ENCODE data around the gene PLCXD3. TPM values are rescaled to one million over a fixed set of nuclear protein-coding genes. Genes with fewer than 3 reads are reported as not detected.

The PLCXD3 gene
- total RNA-seq, 1 donor from 2014 or later: not detected

DNA sequence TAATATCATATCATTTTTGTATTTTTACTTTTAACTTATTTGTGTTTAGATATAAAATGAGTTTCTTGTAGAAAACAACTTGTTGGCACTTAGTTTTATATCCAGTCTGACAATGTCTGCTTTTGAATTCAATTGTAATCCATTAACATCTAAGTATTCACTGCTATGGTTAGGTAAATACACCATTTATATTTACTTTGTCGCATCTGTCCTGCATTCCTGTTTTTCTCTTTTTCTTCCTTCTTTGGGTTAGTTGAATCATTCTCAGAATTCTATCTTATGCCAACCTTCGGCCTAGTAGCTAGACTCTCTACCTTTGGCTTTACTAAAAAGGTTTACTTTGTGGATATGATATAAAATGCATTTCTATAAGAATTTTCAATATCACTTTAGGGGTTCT lies 107.6 kb downstream of the PLCXD3 start:
- ChIA-PET POLR2A (no interaction called here), CTCF (no interaction called here)
- no peaks in the 10 kb centered on the region for H3K4me1 Mint-ChIP-seq
- no peak overlapping the region for H3K4me3 Mint-ChIP-seq
- intact Hi-C loops (cut with micrococcal nuclease): no loop called here
- no peak for DNase-seq
- ATAC-seq (ENCODE audit: low read depth): no peak
- H3K36me3 Mint-ChIP-seq (ENCODE audit: low read depth): no peaks in the 10 kb centered on the region
- H3K27me3 Mint-ChIP-seq: no peaks in the 10 kb centered on the region
- peaks cover 15% of the 10 kb centered on the region for H3K9me3 Mint-ChIP-seq
- TF ChIP-seq, protein P1, sequence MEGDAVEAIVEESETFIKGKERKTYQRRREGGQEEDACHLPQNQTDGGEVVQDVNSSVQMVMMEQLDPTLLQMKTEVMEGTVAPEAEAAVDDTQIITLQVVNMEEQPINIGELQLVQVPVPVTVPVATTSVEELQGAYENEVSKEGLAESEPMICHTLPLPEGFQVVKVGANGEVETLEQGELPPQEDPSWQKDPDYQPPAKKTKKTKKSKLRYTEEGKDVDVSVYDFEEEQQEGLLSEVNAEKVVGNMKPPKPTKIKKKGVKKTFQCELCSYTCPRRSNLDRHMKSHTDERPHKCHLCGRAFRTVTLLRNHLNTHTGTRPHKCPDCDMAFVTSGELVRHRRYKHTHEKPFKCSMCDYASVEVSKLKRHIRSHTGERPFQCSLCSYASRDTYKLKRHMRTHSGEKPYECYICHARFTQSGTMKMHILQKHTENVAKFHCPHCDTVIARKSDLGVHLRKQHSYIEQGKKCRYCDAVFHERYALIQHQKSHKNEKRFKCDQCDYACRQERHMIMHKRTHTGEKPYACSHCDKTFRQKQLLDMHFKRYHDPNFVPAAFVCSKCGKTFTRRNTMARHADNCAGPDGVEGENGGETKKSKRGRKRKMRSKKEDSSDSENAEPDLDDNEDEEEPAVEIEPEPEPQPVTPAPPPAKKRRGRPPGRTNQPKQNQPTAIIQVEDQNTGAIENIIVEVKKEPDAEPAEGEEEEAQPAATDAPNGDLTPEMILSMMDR (IDR thresholded peaks at IDR 0.05): no peak
- no peak overlapping the region for H3K27ac Mint-ChIP-seq

GRCh38 chr5:41399839-41400238 lies 110.6 kb downstream of the PLCXD3 start:
- Mint-ChIP-seq H3K27ac (no peak overlapping the region), H3K4me3 (no peak overlapping the region), H3K4me1 (no peaks in the 10 kb centered on the region), H3K36me3 (ENCODE audit: low read depth) (no peaks in the 10 kb centered on the region), H3K9me3 (peaks cover 29% of the 10 kb centered on the region), H3K27me3 (no peaks in the 10 kb centered on the region)
- ATAC-seq (ENCODE audit: low read depth): no peak
- DNase-seq: no peak
- TF ChIP-seq, protein P1 (IDR thresholded peaks at IDR 0.05): no peak
- CTCF ChIA-PET: no interaction called here
- POLR2A ChIA-PET: no interaction called here
- intact Hi-C loops (cut with micrococcal nuclease): no loop called here

DNA sequence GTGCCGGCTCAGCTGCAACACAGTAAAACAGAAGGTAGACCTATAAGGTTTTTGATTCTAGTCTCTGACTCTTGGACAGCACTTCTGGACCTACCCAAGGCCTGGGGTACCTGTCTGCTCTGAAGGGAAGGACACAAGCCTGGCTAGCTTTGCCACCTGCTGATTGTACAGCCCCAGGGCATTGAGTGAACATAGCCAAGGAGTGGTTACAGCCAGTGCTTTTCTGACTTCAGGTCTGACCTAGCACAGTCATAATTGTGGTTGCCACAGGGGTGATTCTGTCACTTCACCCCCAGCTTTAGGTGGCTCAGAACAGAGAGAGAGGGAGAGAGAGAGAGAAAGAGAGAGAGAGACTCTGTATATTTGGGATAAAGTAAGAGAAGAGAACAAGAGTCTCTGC lies 118.4 kb downstream of the PLCXD3 start:
- ChIA-PET POLR2A (no interaction called here), CTCF (no interaction called here)
- intact Hi-C loops (cut with micrococcal nuclease): no loop called here
- Mint-ChIP-seq H3K4me1 (no peaks in the 10 kb centered on the region), H3K36me3 (ENCODE audit: low read depth) (no peaks in the 10 kb centered on the region), H3K27me3 (no peaks in the 10 kb centered on the region), H3K9me3 (peaks cover 21% of the 10 kb centered on the region), H3K4me3 (no peak overlapping the region), H3K27ac (no peak overlapping the region)
- TF ChIP-seq, protein P1 (IDR thresholded peaks at IDR 0.05): no peak
- ATAC-seq (ENCODE audit: low read depth) (no peak), DNase-seq (no peak)

- intact Hi-C loops (cut with micrococcal nuclease): no loop called here
- H3K4me3 Mint-ChIP-seq: no peak overlapping the region
- H3K27me3 Mint-ChIP-seq: no peaks in the 10 kb centered on the region
- no peak overlapping the region for H3K27ac Mint-ChIP-seq
- no peaks in the 10 kb centered on the region for H3K4me1 Mint-ChIP-seq
- POLR2A ChIA-PET: no interaction called here
- no peaks in the 10 kb centered on the region for H3K36me3 Mint-ChIP-seq (ENCODE audit: low read depth)
- CTCF ChIA-PET: no interaction called here
- ATAC-seq (ENCODE audit: low read depth) (no peak), DNase-seq (no peak)
- no peaks in the 10 kb centered on the region for H3K9me3 Mint-ChIP-seq
- TF ChIP-seq, protein P1 (IDR thresholded peaks at IDR 0.05): no peak
These were observed 135.8 kb downstream of the PLCXD3 start for GRCh38 chr5:41374631-41375030.

DNA sequence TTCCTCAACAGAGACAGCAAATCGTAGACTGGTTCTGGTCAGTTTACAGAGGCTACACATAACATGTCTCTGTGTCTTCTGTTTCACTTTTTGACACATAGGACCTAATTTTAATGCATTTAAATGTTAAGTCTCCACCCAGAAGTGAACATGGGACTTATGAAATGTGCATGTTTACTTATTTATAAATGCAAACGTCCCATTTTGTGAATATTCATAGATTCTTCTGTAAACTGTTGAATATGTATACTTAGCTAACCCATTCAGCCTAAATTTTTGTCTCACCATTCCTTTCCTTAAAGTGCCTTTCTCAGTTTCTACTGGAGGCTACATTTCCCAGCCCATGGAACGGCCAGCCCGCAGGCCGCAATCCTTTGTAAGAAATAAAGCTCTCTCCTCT lies 137.2 kb downstream of the PLCXD3 start:
- intact Hi-C loops (cut with micrococcal nuclease): no loop called here
- Mint-ChIP-seq H3K36me3 (ENCODE audit: low read depth) (no peaks in the 10 kb centered on the region), H3K4me1 (no peaks in the 10 kb centered on the region), H3K27me3 (no peaks in the 10 kb centered on the region), H3K4me3 (no peak overlapping the region), H3K9me3 (no peaks in the 10 kb centered on the region), H3K27ac (no peak overlapping the region)
- DNase-seq (no peak), ATAC-seq (ENCODE audit: low read depth) (no peak)
- ChIA-PET CTCF (no interaction called here), POLR2A (no interaction called here)
- TF ChIP-seq, protein P1 (IDR thresholded peaks at IDR 0.05): no peak

All from activated B cell treated with CpG ODN at 0.5 μM for 24 hours (primary cell).